Measurements from ENCODE around the gene LIMS1.
"Not testable (repeated sequence)": the region's sequence is repeated elsewhere in the genome, so short reads cannot be mapped to it uniquely, and the experiment has no call there.

The LIMS1 gene

DNA sequence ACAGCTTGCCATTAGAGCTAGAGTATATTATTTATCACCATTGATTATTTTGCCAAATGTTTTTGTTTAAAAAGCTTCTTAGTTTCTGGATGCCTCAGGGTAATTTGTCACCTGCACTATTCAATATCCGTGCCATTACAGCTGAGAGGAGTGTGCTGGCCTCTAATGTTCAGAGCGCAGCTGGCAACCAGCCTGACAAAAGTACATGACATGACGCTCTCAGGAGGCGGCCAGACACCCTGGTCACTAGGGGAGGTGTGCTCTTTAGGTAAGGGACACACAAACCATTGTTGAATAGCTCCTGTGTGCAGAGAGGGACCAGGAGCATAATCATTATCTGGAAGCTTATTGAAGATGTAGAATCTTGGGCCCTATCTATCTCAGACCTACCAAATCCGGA, 20.3 kb downstream of the LIMS1 start:
- H3K27ac ChIP-seq (ENCODE audit: low read depth, low read length), result no peak overlapping the region
- no peaks in the 10 kb centered on the region for H3K27me3 ChIP-seq (ENCODE audit: low read length)

DNA sequence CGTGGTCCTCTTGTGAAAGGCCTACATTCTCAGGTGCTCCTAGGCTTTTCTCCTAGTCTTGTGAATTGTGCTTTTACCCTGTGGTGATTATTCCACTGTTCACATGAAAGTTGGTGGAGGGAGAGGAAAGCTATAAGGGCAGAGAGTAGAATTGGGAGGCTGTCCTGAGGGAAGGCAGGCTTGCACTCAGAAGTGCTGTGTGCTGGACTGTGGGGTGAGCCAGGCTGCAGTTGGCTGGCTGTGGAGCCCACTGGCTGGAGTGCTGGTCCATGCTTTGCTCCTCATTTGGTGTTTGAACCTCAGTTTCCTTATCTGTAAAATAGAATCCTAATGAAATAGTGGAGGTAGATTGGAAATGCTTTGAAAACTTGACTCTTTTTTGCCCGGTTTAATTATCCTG, 21.3 kb downstream of the LIMS1 start:
- Histone ChIP-seq H3K79me2 (ENCODE audit: insufficient read depth, low read length) (peaks cover 24% of the 10 kb centered on the region; the same call in 1 of the 2 replicates), H3K9me3 (ENCODE audit: insufficient read depth, low read length) (no peaks in the 10 kb centered on the region)
- TF ChIP-seq, protein P1, sequence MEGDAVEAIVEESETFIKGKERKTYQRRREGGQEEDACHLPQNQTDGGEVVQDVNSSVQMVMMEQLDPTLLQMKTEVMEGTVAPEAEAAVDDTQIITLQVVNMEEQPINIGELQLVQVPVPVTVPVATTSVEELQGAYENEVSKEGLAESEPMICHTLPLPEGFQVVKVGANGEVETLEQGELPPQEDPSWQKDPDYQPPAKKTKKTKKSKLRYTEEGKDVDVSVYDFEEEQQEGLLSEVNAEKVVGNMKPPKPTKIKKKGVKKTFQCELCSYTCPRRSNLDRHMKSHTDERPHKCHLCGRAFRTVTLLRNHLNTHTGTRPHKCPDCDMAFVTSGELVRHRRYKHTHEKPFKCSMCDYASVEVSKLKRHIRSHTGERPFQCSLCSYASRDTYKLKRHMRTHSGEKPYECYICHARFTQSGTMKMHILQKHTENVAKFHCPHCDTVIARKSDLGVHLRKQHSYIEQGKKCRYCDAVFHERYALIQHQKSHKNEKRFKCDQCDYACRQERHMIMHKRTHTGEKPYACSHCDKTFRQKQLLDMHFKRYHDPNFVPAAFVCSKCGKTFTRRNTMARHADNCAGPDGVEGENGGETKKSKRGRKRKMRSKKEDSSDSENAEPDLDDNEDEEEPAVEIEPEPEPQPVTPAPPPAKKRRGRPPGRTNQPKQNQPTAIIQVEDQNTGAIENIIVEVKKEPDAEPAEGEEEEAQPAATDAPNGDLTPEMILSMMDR (IDR thresholded peaks at IDR 0.05; ENCODE audit: insufficient read depth, low read length, poor library complexity, severe bottlenecking), result no peak
- TF ChIP-seq EZH2phosphoT487 (conservative IDR thresholded peaks at IDR 0.05; ENCODE audit: low read length), result no peak

More for the DNA sequence above, 20.3 kb downstream of the LIMS1 start:
- H3K9ac ChIP-seq (ENCODE audit: low read length), result no peak overlapping the region
- no peak overlapping the region for H3K4me2 ChIP-seq (ENCODE audit: low read depth, low read length, poor library complexity, severe bottlenecking)
- H3K9me3 ChIP-seq (ENCODE audit: insufficient read depth, low read length), result no peaks in the 10 kb centered on the region
- H3F3A ChIP-seq (ENCODE audit: insufficient read depth), result peaks cover 6% of the 10 kb centered on the region; the same call in 1 of the 2 replicates
- H3K36me3 ChIP-seq (ENCODE audit: low read length), result no peaks in the 10 kb centered on the region
- no peak overlapping the region for H3K4me3 ChIP-seq (ENCODE audit: insufficient read depth, low read length, poor library complexity, severe bottlenecking)
- H4K20me1 ChIP-seq (ENCODE audit: low read depth, low read length), result no peaks in the 10 kb centered on the region
- no peak overlapping the region for H2AFZ ChIP-seq (ENCODE audit: low read depth, low read length, severe bottlenecking)
- no peaks in the 10 kb centered on the region for H3K9me2 ChIP-seq (replicated peaks; ENCODE audit: insufficient read depth, low read length)
- peaks cover 24% of the 10 kb centered on the region; the same call in 1 of the 2 replicates for H3K79me2 ChIP-seq (ENCODE audit: insufficient read depth, low read length)
- no peak for TF ChIP-seq EZH2phosphoT487 (conservative IDR thresholded peaks at IDR 0.05; ENCODE audit: low read length)
- TF ChIP-seq, protein P1 (IDR thresholded peaks at IDR 0.05; ENCODE audit: insufficient read depth, low read length, poor library complexity, severe bottlenecking), result no peak

DNA sequence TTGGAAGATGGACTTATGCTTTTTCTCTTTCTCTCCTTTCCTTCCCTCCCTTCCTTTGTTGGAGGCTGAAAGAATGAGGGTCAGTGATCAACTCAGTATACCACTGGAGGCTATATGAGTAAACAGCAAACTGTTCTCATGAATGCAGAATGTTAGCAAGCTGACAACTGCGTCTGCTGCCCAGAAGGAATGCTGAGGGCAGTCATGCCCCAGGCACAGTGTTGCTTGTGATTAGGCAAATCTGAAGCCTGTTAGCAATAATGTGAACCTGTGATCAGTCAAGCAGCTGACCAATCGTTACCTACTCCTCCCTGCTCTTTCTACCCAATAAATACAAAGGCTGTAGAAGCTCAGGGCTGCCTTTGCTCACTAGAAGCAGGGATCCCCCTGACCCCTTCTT, 22.3 kb downstream of the LIMS1 start:
- H3K9me2 ChIP-seq (replicated peaks; ENCODE audit: insufficient read depth, low read length); H2AFZ ChIP-seq (ENCODE audit: low read depth, low read length, severe bottlenecking); H3K27me3 ChIP-seq (ENCODE audit: low read length); H3K9me3 ChIP-seq (ENCODE audit: insufficient read depth, low read length); H3K9ac ChIP-seq (ENCODE audit: low read length); H3K4me3 ChIP-seq (ENCODE audit: insufficient read depth, low read length, poor library complexity, severe bottlenecking); H3K36me3 ChIP-seq (ENCODE audit: low read length); H3K4me2 ChIP-seq (ENCODE audit: low read depth, low read length, poor library complexity, severe bottlenecking); H3F3A ChIP-seq (ENCODE audit: insufficient read depth); H3K27ac ChIP-seq (ENCODE audit: low read depth, low read length); H4K20me1 ChIP-seq (ENCODE audit: low read depth, low read length): not testable (repeated sequence)
- H3K79me2 ChIP-seq (ENCODE audit: insufficient read depth, low read length), result peaks cover 26% of the 10 kb centered on the region; the same call in 1 of the 2 replicates

More for the DNA sequence above, 21.3 kb downstream of the LIMS1 start:
- H3K9ac ChIP-seq (ENCODE audit: low read length), result no peak overlapping the region
- H3K27ac ChIP-seq (ENCODE audit: low read depth, low read length), result no peak overlapping the region
- no peaks in the 10 kb centered on the region for H3F3A ChIP-seq (ENCODE audit: insufficient read depth)
- H3K36me3 ChIP-seq (ENCODE audit: low read length), result no peaks in the 10 kb centered on the region
- no peak overlapping the region for H3K4me3 ChIP-seq (ENCODE audit: insufficient read depth, low read length, poor library complexity, severe bottlenecking)
- no peaks in the 10 kb centered on the region for H3K9me2 ChIP-seq (replicated peaks; ENCODE audit: insufficient read depth, low read length)
- no peak overlapping the region for H2AFZ ChIP-seq (ENCODE audit: low read depth, low read length, severe bottlenecking)
- no peaks in the 10 kb centered on the region for H4K20me1 ChIP-seq (ENCODE audit: low read depth, low read length)
- H3K4me2 ChIP-seq (ENCODE audit: low read depth, low read length, poor library complexity, severe bottlenecking), result no peak overlapping the region
- H3K27me3 ChIP-seq (ENCODE audit: low read length), result no peaks in the 10 kb centered on the region

DNA sequence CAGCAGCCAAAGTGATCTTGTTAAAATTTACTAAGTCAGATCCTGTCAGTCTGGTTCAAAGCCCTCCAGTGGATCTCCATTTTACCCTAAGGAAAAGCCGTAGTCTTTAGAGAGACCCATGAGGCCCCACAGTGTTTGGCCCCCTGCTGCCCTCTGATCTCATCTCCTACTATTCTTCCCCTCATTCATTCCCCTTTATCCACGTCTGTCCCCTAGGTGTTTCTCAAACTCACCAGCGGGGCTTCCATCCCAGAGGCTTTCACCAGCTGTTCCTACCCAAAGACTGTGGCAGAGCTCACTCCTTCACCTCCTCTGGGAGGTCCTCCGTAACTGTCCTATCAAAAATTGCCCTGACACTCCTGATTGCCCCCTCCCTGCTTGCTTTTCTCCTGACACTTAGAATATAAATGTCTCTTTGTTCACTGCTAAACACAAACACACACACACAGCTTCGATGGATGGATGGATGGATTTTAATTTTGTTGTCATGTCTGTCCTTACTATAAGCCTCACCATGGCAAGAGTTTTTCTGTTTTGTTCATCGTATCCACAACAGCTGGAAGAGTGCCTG, 26.1 kb downstream of the LIMS1 start:
- Histone ChIP-seq H3K27ac (ENCODE audit: low read depth, low read length) (no peak overlapping the region), H3K79me2 (ENCODE audit: insufficient read depth, low read length) (peaks cover 14% of the 10 kb centered on the region; the same call in 1 of the 2 replicates), H2AFZ (ENCODE audit: low read depth, low read length, severe bottlenecking) (no peak overlapping the region)

More for the DNA sequence above, 26.1 kb downstream of the LIMS1 start:
- no peaks in the 10 kb centered on the region for H3F3A ChIP-seq (ENCODE audit: insufficient read depth)
- no peaks in the 10 kb centered on the region for H3K9me3 ChIP-seq (ENCODE audit: insufficient read depth, low read length)
- no peak overlapping the region for H3K9ac ChIP-seq (ENCODE audit: low read length)
- no peaks in the 10 kb centered on the region for H3K27me3 ChIP-seq (ENCODE audit: low read length)
- H3K36me3 ChIP-seq (ENCODE audit: low read length), result no peaks in the 10 kb centered on the region
- no peak overlapping the region for H3K4me3 ChIP-seq (ENCODE audit: insufficient read depth, low read length, poor library complexity, severe bottlenecking)
- no peaks in the 10 kb centered on the region for H3K9me2 ChIP-seq (replicated peaks; ENCODE audit: insufficient read depth, low read length)
- H4K20me1 ChIP-seq (ENCODE audit: low read depth, low read length), result no peaks in the 10 kb centered on the region
- TF ChIP-seq, protein P1 (IDR thresholded peaks at IDR 0.05; ENCODE audit: insufficient read depth, low read length, poor library complexity, severe bottlenecking), result no peak
- TF ChIP-seq EZH2phosphoT487 (conservative IDR thresholded peaks at IDR 0.05; ENCODE audit: low read length), result no peak
- H3K4me2 ChIP-seq (ENCODE audit: low read depth, low read length, poor library complexity, severe bottlenecking), result no peak overlapping the region

Data from SU-DHL-6 (cell line).